GM12878 (cell line): ENCODE results near the gene NGFR. TPM values are rescaled to one million over a fixed set of nuclear protein-coding genes. Genes with fewer than 3 reads are reported as not detected.

Experiments used
- ATAC-seq: fragments of 200-7000 bp; cut with Tn5 transposase; 3 replicates; pipeline ENCODE4 v1.9.1; 2020; ENCODE audit warnings: mild to moderate bottlenecking, moderate library complexity
- BruUV-seq: library from RNA; stranded (reverse); fragments of 400-500 nt; replicated peaks from 2 replicates; lab custom pipeline; 2021; lab: Mats Ljungman, UMichigan
- CTCF ChIA-PET: fragments of 300-600 bp; sonication (Branson Sonifier 250); formaldehyde crosslinking; extraction: SDS; loops from one replicate; lab custom pipeline; 2021; ENCODE audit warnings: inconsistent platforms; lab: Yijun Ruan, JAX
- POLR2A ChIA-PET: fragments of 350-600 bp; formaldehyde crosslinking; extraction: SDS; loops from one replicate; lab custom pipeline; 2021; ENCODE audit warnings: inconsistent platforms; lab: Charles Lee
- RAD21 ChIA-PET: fragments of 300-600 bp; sonication (Branson Sonifier 250); formaldehyde crosslinking; loops from one replicate; lab custom pipeline; 2023; ENCODE audit warnings: antibody characterized with exemption; ENCODE audit not compliant: unreplicated experiment; lab: Charles Lee
- SMC1A ChIA-PET: fragments of 300-600 bp; sonication (Branson Sonifier 250); formaldehyde crosslinking; loops from one replicate; lab custom pipeline; 2023; ENCODE audit not compliant: unreplicated experiment, uncharacterized antibody; lab: Charles Lee
- DNase-seq: peaks from one replicate; pipeline ENCODE4 v3.0.0-alpha.2; 2011; ENCODE audit warnings: low read depth, low spot score
- FAIRE-seq: peaks from 3 replicates; lab custom pipeline; 2011; peaks lifted over from hg19 to GRCh38; lab: Jason Lieb, UNC
- H2AFZ ChIP-seq: 2 replicates; pipeline ENCODE4 v1.6.0; 2011; ENCODE audit warnings: low read depth, low read length, control low read depth; ENCODE audit not compliant: control insufficient read depth
- H3K27ac ChIP-seq: 2 replicates; pipeline ENCODE4 v1.5.1; 2011; ENCODE audit warnings: control low read depth; ENCODE audit not compliant: control insufficient read depth, insufficient read depth
- H3K27me3 ChIP-seq, 2 experiments: replicated peaks in 1 of 2; 2 replicates each; pipeline versions ENCODE4 v1.6.0 to v1.6.1; 2011; ENCODE audit warnings: low read length in 1 of 2; ENCODE audit not compliant: control insufficient read depth in 2 of 2, insufficient read depth in 2 of 2
- H3K36me3 ChIP-seq, 2 experiments: 2 replicates each; pipeline ENCODE4 v1.5.1; 2011; ENCODE audit warnings: low read length in 1 of 2; ENCODE audit not compliant: control insufficient read depth in 2 of 2, insufficient read depth in 2 of 2
- H3K4me1 ChIP-seq: 2 replicates; pipeline ENCODE4 v1.6.1; 2011; ENCODE audit warnings: mild to moderate bottlenecking, low read length, moderate library complexity, mixed read lengths; ENCODE audit not compliant: control insufficient read depth, insufficient read depth
- H3K4me2 ChIP-seq: 2 replicates; pipeline ENCODE4 v1.6.0; 2011; ENCODE audit warnings: control low read depth; ENCODE audit not compliant: control insufficient read depth, insufficient read depth
- H3K4me3 ChIP-seq: fragments of 200-600 bp; sonication (generic); 2 replicates; pipeline ENCODE4 v1.5.1; 2016
- H3K79me2 ChIP-seq: 2 replicates; pipeline ENCODE4 v1.6.0; 2011; ENCODE audit warnings: low read length; ENCODE audit not compliant: control insufficient read depth, insufficient read depth
- H3K9ac ChIP-seq: 2 replicates; pipeline ENCODE4 v1.8.0; 2011; ENCODE audit warnings: low read length, control low read depth, mixed read lengths; ENCODE audit not compliant: control insufficient read depth, insufficient read depth
- H3K9me3 ChIP-seq: replicated peaks from 3 replicates; pipeline ENCODE4 v1.5.1; 2011; ENCODE audit warnings: mild to moderate bottlenecking, low read length; ENCODE audit not compliant: control insufficient read depth, insufficient read depth
- H4K20me1 ChIP-seq: 2 replicates; pipeline ENCODE4 v1.6.0; 2011; ENCODE audit not compliant: control insufficient read depth, insufficient read depth
- ATF2 ChIP-seq: IDR thresholded peaks from 2 replicates; pipeline ENCODE4 v1.6.1; 2012; ENCODE audit warnings: low read length, inconsistent platforms
- BACH1 ChIP-seq: fragments of 450-650 bp; IDR thresholded peaks from 2 replicates; pipeline ENCODE4 v1.6.1; 2017; ENCODE audit warnings: mild to moderate bottlenecking, borderline replicate concordance
- BCL11A ChIP-seq: IDR thresholded peaks from 2 replicates; pipeline ENCODE4 v1.6.1; 2011; ENCODE audit warnings: low read depth, low read length
- CREM ChIP-seq: IDR thresholded peaks from 2 replicates; pipeline ENCODE4 v1.6.1; 2014; ENCODE audit warnings: antibody characterized with exemption, low read depth
- EZH2 ChIP-seq: IDR thresholded peaks from 2 replicates; pipeline ENCODE4 v1.6.1; 2012; ENCODE audit warnings: low read depth, mild to moderate bottlenecking, control low read depth, inconsistent platforms, low read length, borderline replicate concordance; ENCODE audit not compliant: control insufficient read depth
- JUND ChIP-seq: IDR thresholded peaks from 2 replicates; pipeline ENCODE4 v1.6.1; 2012; ENCODE audit warnings: low read depth, mild to moderate bottlenecking, low read length, improper control_type of control experiment, moderate library complexity
- LARP7 ChIP-seq: fragments of 450-650 bp; IDR thresholded peaks from 2 replicates; pipeline ENCODE4 v1.6.1; 2017; ENCODE audit warnings: mild to moderate bottlenecking
- PAX5 ChIP-seq: IDR thresholded peaks from 2 replicates; pipeline ENCODE4 v1.6.1; 2011; ENCODE audit warnings: low read depth, low read length, borderline replicate concordance
- PAX8 ChIP-seq: fragments of 450-650 bp; IDR thresholded peaks from 2 replicates; pipeline ENCODE4 v1.6.1; 2017; ENCODE audit warnings: mild to moderate bottlenecking, moderate library complexity
- PKNOX1 ChIP-seq: fragments of 450-650 bp; IDR thresholded peaks from 2 replicates; pipeline ENCODE4 v1.6.1; 2016; ENCODE audit warnings: mild to moderate bottlenecking
- PRDM15 ChIP-seq: fragments of 450-650 bp; formaldehyde crosslinking; IDR thresholded peaks from 2 replicates; pipeline ENCODE4 v1.4.0; 2020; ENCODE audit warnings: mild to moderate bottlenecking, moderate library complexity
- SREBF2 ChIP-seq: IDR thresholded peaks from 2 replicates; pipeline ENCODE4 v1.6.1; 2012; ENCODE audit warnings: mild to moderate bottlenecking, low read length
- ZNF24 ChIP-seq: fragments of 450-650 bp; IDR thresholded peaks from 2 replicates; pipeline ENCODE4 v1.6.1; 2017; ENCODE audit warnings: antibody characterized with exemption, mild to moderate bottlenecking
- ZNF274 ChIP-seq: IDR thresholded peaks from one replicate; pipeline ENCODE4 v1.8.0; 2011; ENCODE audit not compliant: insufficient read length, insufficient read depth
- WGBS: methylation state at CpG from one replicate; pipeline ENCODE4 v1.1.6; 2016; ENCODE audit warnings: low lambda C conversion rate; ENCODE audit not compliant: insufficient replicate concordance, insufficient coverage; ENCODE audit errors: missing lambda C conversion rate; 5-methylcytosine and 5-hydroxymethylcytosine counted together
- in situ Hi-C: fragments of 300-500 bp; cut with MboI; formaldehyde crosslinking; loops from 9 replicates; pipeline ENCODE4 v1.14.3; 2018; ENCODE audit warnings: mixed read lengths
- intact Hi-C: fragments of 100-400 bp; cut with micrococcal nuclease; formaldehyde crosslinking; loops from one replicate; pipeline ENCODE4 v1.14.2; 2022; ENCODE audit not compliant: unreplicated experiment
- polyA plus RNA-seq, 11 experiments: library from polyadenylated mRNA; depleted of rRNA in 4 of 11; unstranded in 6 of 11; stranded (reverse) in 5 of 11; fragments of >200 nt; fragmentation: Nextera tagmentation in 4 of 11; fragmentation: Illumina TruSeq in 1 of 11; extraction: Ambion mirVana in 4 of 11; extraction: Trizol in 1 of 11; gene quantifications; 1 replicate in 1 of 11; 2 replicates in 10 of 11; pipeline versions ENCODE4 v1.2.1 to v1.2.3, GENCODE V29; 2011 to 2016; ENCODE audit warnings: inconsistent platforms in 2 of 11, missing spikeins in 2 of 11, low read depth in 1 of 11
- total RNA-seq, 4 experiments: library from RNA; depleted of rRNA in 3 of 4; stranded (reverse); fragments of >200 nt in 3 of 4; fragmentation: Illumina TruSeq in 1 of 4; extraction: Trizol in 1 of 4; gene quantifications; 2 replicates each; pipeline versions ENCODE4 v1.2.1 to v1.2.3, GENCODE V29; 2013 to 2021
- TF ChIP-seq, protein P1 (sequence below): fragments of 450-650 bp; IDR thresholded peaks from 2 replicates; pipeline ENCODE4 v1.6.1; 2017; ENCODE audit warnings: mild to moderate bottlenecking

Gene NGFR
- total and polyA plus RNA-seq, 10 of the 15 experiments (the other 5 are each of a cell fraction or from before 2014, with no cell fraction given) = 0.05 to 0.28 (median 0.08) TPM; not detected in 1

- TF ChIP-seq PAX5 (no peak), PAX8 (no peak), ZNF24 (no peak), BCL11A (no peak), EZH2 (no peak), ZNF274 (no peak), ATF2 (no peak), JUND (no peak), PRDM15 (CRISPR knock-in tag) (no peak), BACH1 (no peak), PKNOX1 (no peak), LARP7 (no peak), CREM (no peak), SREBF2 (no peak)
- TF ChIP-seq, protein P1, sequence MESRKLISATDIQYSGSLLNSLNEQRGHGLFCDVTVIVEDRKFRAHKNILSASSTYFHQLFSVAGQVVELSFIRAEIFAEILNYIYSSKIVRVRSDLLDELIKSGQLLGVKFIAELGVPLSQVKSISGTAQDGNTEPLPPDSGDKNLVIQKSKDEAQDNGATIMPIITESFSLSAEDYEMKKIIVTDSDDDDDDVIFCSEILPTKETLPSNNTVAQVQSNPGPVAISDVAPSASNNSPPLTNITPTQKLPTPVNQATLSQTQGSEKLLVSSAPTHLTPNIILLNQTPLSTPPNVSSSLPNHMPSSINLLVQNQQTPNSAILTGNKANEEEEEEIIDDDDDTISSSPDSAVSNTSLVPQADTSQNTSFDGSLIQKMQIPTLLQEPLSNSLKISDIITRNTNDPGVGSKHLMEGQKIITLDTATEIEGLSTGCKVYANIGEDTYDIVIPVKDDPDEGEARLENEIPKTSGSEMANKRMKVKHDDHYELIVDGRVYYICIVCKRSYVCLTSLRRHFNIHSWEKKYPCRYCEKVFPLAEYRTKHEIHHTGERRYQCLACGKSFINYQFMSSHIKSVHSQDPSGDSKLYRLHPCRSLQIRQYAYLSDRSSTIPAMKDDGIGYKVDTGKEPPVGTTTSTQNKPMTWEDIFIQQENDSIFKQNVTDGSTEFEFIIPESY = no peak
- ChIA-PET SMC1A (no interaction called here), POLR2A (no interaction called here), CTCF (no interaction called here), RAD21 (no interaction called here)
- DNase-seq (no peak), FAIRE-seq (no peak), ATAC-seq (no peak)
- no peak overlapping the region for H2AFZ ChIP-seq
- intact Hi-C loops (no loop called here), in situ Hi-C loops (no loop called here)
- H3K4me1 ChIP-seq = no peaks in the 10 kb centered on the region
- H3K27me3 ChIP-seq = peaks cover 0 to 4% of the 10 kb centered on the region in 2 experiments; a peak in 1 of 4 replicates
- no peak overlapping the region for H3K9ac ChIP-seq
- H3K27ac ChIP-seq = no peak overlapping the region
- H3K9me3 ChIP-seq = no peaks in the 10 kb centered on the region
- BruUV-seq = no TSS peak
- no peak overlapping the region for H3K4me2 ChIP-seq
- no peaks in the 10 kb centered on the region for H3K36me3 ChIP-seq
- H3K4me3 ChIP-seq = no peak overlapping the region
- H3K79me2 ChIP-seq = no peaks in the 10 kb centered on the region
- H4K20me1 ChIP-seq = no peaks in the 10 kb centered on the region
- WGBS = 38% methylated on average over 9 of the region's 9 CpGs
These were observed 47.3 kb upstream of the NGFR start for GRCh38 chr17:49447628-49448302.
